Activated CD4-positive, CD25-positive, alpha-beta regulatory T cell treated with anti-CD3 and anti-CD28 coated beads, Interleukin-2, amount 50 U/mL, for 24 hours (primary cell): Measurements from ENCODE around the gene ISM1.
A peak's percentile ranks its signal among the peaks of the same experiment; 100 is the strongest.

Source experiments
- ATAC-seq, 2 donors: fragments of 150-1000 bp; cut with Tn5 transposase; one replicate each; pipeline ENCODE4 v1.10.0; 2021; ENCODE audit warnings: mild to moderate bottlenecking in 1 of 2, moderate library complexity in 1 of 2

ISM1 gene

DNA sequence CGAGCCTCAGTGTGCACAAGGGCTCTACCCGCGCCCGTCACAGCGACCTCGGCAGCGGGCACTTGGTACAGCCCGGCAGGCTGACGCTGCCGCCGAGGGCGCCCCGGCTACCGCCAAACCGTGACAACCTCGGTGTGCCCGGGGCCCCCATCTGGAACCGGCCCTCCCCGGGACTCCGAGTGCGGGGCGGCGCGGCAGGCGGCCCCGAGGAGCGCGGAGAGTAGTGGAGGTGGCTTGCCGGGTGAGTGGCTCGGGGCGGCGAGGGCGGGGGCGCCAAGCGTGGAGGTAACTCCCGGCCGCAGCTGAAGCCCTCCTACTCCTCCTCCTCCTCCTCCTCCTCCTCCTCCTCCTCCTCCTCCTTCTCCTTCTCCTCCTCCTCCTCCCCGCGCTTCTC lies at the start of gene ISM1:
ISM1 (plus strand) TSS at position 371 of the 394 bp plus-strand sequence. CDS start 503 bp downstream, outside the sequence.
- peak; percentile 25 to 38 for ATAC-seq

DNA sequence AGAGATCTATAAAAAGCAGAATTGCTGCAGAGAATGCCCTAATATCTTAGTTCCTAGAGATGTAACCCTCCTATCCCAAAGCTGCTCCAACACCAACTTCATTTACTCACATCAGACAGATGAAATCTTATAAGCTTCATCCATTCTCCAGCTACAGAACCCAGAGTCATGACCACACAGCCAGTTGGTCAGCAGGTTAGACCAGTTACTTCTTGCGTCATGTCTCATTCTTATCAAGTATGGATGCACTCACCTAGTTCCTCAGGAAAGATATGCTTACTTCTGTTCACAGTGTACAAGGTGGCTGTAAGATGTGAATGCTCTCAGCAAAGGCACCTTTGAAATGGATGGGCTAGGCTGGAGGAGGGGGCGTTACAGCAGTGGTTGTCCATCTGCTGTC lies 47.9 kb upstream of the ISM1 start:
- no peak for ATAC-seq

DNA sequence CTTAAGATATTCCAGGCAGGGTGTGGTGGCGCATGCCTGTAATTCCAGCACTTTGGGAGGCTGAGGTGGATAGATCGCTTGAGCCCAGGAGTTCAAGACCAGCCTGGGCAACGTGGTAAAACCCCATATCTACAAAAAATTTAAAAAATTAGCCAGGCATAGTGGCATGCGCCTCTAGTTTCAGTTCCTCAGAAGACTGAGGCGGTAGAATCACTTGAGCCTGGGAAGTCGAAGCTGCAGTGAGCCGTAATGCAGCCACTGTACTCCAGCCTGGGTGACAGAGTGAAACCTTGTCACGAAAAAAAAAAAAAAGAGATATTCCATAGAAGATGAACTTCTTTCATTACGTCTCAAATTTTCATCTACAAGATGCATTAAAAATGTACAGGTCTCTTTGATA lies 46.7 kb upstream of the ISM1 start:
- no peak for ATAC-seq

DNA sequence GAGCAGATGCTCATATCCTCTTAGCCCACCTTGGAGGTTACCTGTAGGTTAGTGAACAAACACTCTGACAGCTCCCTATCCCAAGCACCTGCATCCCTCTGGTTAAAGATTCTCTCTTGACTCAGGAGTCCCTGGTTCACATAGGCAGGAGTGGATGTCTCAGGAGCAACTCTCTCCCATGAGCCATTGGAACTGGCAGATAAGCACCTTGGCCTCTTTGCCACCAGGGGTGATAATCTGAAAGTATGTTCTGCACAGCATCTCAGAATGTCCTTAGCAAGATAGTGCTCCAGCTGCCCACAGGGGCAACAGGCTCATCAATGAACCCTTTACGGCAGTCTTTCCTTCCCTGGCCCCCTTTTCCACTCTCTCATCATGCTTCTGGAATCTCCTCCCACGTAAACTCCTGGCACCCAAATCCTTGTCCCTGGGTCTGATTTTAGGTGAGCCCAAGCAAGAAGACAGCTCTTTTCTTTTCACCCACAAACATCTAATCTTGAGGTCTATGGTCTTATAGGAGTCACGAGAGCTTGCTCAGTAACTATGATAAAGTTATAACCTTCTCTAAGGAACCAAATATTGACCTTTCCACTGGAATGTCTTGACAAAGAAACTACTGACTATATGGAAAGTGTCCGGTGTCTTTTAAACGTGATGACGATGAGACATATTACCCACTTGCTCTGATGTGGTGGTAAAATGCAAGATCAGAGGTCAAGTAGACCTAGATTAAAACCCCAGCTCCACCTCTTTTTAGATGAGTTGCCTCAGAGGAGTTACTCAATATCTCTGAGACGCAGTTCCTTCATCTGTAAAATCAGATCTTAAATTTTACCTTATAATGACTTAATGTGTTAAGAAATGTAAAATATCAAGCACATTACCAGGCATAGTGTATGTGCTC lies 39.8 kb upstream of the ISM1 start:
- no peak for ATAC-seq

DNA sequence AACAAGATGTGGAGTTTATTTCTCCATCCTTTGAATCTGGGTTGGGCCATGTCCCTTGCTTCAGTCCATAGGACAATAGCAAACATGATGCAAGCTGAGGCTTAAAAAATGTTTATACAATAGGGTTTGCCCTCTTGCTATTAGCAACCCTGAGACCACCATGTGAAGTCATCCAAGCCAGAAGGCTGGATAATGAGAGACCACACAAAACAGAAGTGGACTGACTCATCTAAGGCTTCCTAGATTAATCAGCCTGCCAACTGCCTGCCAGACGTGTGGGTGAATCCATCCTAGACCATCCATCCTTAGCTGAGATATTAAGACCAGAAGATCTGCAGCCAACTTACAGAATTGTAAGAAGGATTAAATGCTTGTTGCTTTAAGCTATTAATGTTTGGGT lies 38.1 kb upstream of the ISM1 start:
- ATAC-seq: no peak

DNA sequence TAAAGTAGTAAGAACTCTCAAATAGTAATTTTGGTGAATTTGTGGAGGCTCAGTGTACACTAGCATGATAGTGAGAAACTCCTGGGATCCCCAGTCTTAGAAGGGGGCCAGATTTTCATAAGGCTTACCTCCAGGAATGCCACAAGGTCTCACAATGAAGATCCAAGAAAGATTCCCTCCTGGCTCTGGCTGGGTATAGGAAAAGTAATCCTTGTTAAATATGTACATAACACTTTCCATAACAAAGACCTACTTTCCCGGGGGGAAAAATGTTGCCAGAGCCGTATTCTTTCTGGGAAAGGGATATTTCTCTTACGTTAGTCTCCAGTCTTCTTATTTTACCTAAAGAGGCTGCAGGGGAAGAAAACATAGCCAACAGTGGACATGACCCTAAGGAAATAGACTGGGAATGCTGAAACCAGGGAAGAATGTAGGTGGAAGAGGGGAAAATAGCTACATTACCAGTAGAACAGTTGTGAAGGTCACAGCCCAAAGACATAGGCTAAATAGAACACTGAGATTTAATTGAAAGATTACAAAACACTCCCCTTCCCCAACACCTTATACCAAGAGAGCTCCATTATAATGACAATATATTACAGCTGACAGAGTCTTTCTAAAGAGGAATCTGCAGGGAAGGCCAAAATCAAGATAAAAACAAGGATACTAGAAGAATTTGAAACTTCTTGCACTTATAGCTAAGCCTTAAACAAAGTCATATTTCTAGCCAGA lies 34.9 kb upstream of the ISM1 start:
- ATAC-seq: no peak

DNA sequence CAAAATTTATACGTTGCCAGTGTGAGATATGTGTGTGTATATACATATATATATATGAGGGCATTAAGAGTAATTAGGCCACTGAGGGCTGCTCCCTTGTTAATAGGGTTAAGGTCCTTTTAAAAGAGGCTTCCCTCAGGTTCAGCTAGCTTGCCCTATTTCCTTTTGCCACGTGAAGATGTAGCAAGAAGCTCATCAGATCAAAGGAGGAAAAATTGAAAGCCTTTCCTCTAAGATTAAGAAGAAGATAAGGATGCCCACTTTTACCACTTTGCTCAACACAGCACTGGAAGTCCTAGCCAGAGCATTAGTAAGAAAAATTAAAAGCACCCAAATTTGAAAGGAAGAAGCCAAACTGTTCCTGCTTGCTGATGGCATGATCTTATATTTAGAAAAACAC lies 33.2 kb upstream of the ISM1 start:
- ATAC-seq: no peak

DNA sequence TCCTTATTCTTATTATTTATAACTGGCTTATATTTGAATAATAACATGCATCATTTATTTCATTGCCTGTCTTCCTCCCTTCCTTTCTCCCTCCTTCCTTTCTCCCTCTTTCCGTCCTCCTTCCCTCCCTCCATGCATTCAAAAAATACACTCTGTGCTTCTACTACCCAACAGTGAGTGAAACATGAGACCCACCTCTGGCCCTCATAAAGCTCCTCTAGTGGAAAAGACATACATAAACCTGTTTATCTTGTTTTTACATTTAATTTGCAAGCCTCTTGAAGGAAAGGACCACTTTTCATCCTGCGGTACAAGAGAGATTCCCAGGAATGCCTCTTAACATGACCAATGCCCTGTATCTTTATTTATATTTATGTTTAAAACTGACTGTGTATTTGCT lies 21.8 kb upstream of the ISM1 start:
- no peak for ATAC-seq

DNA sequence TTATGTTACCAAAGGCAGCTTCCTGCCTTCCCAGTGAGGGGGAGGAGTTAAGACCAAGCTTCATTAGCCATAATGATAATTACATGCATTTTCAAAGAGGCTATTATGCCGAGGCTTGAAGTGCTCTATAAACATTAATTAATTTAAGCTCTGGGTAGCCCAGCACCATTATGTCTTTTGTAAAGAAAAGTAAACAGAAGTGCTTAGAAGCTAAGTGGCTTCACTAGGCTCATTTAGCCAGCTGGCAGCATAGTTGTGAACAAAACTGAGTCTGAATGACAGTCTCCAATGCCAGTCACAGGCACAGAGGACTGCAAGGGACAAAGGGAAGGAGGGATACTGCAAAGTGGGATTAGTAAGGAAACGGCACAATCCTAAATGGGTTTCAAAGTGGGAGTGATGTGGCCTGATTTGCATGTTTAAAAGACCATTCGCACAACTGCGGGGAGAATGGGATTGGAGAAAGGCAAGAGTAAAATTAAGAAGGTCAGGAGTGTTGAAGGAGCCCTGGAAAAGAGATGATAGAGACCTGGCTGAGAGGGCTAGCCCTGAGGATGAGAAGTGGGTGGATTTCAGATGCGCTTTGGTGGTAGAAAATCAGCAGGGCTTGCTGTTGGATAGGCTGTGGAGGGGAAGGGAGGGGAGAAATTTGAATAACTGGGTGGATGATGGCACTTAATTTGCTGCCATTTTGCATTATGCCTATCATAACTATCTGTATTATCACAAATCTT lies 20.1 kb upstream of the ISM1 start:
- no peak for ATAC-seq

DNA sequence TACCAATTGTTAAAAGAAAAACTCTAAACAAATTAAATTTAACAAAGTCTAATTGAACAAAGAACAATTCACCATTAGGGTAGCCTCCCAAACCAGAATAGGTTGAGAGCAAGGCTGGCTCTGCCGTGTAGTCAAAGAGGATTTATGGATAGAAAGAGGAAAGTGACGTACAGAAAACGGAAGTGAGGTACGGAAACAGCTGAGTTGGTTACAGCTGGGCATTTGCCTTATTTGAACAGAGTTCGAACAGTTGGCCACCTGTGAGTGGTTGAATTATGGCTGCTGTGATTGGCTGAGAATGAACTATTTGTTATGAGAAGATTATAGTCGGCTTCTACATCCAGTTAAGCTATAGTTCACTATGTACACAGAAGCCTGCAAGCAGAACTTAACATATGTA lies 18.5 kb upstream of the ISM1 start:
- no peak for ATAC-seq

DNA sequence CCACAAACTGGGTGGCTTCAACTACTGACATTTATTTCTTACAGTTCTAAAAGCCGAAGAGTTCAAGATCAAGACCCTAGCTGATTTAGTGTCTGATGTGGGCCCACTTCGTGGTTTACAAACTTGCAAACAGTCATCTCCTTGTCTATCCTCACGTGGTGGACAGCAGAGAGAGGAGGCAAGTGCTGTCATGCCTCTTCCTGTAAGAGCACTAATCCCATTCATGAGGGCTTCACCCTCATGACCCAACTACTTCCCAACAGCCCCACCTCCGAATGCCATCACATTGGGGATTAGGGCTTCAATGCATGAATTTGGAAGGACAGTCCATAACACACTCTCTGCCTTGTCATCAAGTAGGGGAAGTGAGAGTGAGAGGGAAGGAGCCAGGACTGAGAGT lies 15.6 kb upstream of the ISM1 start:
- ATAC-seq: no peak

DNA sequence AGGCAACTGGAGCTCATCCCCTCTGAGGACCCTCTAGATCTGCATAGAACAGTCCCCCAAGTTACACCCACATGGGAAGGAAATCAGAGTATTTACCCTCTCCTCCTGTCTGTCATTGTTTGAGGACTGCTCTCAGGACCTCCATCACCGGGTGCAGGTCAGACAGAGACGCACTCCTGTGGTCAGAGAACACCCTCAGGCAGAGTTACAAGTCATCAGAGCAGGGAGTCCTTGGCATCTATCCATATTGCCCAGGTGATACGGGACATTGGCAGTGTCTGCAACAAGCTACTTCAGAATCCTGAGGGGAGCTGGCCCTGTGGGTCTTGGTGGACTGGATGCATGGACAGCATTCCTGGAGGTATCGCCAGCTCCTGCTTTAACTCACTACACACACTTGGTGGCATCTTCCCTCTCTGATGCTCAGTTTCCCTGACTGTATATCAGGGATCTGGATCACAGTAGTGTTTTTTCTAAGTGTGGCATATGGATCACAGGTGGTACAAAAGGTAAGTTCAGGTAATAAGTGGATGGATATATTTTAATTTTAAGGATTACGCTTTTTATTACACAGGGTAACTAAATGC lies 15.1 kb upstream of the ISM1 start:
- no peak for ATAC-seq

DNA sequence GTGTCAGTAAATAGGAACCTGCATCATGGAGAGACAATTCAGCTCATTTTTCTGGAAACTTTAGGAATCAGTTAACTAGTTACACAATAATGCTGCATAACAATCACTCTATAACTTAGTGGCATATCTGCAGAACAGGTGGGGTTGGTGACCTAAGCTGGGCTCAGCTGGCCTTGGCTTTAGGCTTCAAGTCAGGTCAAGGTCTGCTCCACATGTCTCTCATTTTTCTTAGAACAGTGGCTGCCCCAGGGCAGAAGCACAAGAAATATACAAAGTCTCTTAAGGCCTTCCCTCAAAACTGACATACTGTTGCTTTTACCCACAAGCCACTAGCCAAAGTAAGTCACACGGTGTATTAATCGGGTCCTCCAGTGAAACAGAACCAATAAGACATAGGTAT lies 14.1 kb upstream of the ISM1 start:
- no peak for ATAC-seq

DNA sequence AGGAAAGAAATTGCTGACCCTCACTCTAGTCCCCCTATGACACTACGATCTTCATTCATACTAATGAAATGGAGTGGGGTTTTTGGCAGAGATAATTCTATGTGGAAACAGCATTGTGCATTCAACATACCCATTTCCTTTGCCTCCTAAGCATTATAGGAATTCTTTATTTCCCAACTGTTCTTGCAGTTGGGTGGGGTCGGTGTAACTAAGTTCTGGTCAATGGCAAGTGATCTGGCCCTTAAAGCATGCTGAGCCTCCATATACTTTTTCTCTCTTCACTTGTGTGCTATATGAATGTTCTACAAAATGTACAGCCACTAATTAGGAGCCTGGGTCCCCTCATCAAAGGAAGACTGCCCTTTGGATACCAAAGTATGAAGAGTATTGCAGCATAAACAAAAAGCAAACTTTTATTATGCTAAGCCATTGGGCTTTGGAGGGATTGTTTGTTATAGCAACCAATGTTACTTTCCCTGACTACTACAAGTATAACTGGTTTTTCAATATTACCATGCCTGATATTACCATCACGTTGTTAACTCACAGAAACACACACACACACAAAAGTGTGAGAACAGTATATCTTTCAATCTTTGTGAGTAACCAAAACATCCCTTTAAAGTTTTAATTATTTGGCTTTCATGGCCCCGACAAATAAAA lies 9.0 kb upstream of the ISM1 start:
- no peak for ATAC-seq

DNA sequence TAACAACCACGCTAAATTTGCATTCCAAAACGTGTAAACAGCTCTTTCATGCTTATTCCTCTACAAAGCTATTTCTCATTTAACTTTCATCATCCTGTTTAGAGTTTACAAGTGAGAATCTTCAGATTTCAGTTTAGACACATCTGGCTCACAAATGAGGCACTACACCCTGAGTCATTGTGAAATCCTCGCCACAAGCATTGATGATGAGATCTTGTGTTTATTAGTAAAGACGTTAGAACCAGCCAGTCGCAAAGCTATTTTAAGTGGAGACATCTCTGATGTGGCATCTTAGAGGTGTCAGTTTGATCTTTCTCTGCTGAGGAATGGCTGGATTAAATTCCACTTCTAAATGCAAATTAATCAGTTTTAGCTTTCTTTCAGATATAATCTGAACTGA lies 8.3 kb upstream of the ISM1 start:
- ATAC-seq: peak; percentile 68 to 71

DNA sequence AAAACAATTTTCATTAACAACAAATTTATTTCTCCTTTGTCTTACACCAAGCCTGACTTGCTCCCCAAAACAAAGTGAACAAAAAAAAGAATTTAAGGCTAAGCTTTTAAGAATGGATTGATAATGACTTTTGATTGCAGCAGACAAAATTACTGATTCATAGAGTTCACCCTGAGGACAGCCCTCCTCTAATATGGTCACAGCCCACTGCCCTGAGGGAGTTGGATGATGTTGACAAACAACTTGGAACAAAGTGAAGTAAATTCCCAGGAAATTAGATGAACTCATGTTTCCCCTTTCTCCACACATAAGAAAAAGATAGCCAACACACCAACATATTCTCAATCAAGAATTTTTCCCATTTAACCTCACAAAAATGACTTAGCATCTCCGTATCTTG lies 7.7 kb upstream of the ISM1 start:
- ATAC-seq: no peak

DNA sequence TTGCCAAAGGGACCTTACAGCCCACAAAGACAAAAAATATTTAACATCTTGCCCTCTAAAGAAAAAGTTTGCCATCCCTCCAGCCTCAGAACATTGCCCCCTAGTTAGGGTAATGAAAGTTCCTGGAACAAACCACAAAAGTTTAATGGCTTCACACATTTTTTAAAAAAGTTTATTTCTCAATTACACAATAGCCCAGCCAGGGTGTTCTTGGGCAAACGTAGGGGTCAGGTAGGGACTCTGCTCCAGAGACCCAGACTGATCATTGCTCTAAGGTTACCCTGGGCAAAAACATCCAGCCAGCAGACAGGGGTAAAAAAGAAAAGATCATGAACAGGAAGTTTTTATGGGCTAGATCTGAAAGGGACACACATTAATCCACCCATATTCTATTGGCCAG lies 4.5 kb upstream of the ISM1 start:
- no peak for ATAC-seq

DNA sequence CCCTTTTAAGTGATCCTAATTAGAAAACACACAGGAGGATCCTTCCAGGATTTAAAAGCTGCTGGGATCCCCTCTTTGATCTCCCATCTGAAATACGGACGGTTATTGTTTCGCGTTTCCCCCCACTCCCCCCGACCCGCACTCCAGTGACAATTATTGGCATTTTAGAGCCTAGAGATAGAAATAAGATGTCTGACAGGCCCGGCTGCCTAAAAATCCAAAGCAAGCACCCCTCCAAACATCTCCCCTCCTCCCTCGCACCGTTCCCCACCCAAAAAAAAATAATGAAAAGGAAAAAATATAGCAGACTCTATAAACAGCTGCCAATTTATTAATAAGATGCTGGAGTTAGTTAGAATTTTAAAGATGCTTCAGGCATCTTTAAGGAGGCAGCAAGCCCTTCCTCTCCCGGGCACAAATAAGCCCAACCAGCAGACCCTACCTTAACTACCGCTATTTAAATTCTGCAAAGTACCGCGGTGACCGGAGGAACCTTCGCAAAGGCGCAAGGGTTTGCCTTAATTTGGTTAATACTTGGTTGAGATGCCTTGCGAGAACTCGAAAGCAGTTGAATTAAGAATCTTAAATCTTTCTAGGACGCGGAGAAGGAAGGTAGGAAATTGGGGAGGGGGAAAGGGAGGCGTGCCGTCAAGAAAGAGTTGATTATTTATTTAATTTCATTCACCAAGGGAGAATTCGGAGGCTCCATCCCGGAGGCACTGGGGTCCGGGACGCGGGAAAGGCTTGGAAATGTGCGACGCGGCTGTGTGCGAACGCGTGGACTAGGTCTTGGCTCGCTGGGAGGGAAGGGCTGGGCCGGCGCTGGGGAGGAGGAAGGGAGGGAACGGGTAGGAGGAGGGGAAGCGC lies 1.5 kb upstream of the ISM1 start:
- ATAC-seq: no peak

DNA sequence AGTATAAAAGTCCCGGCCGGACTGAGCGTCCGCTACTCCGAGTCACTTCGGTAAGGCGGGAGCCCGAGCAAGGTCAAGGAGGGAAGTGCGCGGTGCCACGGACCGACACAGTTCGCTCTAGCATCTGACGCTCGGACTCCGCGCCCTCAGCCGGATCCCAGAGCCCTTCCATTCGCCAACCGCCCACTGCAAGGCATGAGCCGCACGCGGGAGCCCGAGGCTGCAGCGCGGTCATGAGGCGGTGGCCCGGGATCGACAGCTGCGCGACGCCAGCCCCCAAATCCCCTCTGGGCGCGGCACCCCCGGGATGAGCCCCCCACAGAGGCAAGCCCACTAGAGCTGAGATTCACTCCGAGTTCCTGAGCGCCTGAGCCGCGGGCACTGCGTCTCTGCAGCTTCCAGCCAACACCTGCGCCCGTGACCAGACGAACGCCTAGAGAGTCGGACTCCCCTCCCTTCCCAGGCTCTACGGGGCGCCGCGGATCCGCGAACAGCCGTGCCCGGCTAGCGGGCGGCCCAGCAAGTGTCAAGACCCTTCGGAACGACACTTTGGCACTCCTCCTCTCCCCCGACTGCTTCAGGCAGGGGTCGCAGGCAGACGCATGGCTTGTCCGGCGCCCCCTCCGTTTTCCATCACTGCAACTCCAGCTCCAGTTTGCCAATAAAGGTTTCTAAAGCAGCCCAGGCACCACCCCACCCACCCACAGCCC lies 725 bp upstream of the ISM1 start:
- peak in 1 of 2 donors; percentile 7 for ATAC-seq

DNA sequence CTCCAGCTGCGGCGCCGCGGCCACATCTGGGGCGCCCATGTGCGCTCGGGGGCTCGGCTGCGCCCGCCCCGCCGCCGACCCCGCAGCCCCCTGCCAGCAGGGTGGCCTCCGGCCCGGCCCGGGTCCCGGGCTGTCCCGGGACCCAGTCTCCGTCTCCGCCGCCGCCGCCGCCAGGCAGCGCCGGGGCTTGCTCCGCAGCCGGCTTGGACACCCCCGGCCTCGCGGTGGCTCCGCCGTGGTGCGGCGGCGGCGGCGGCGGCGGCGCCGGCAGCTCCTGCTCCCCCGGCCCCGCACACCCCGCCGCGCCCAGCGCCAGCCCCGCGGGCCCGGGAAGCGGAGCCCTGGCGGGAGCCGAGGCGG lies 219 bp downstream of the ISM1 start:
- ATAC-seq: peak; percentile 27 to 29
